Transverse colon (tissue), 4 donors: ENCODE measurements around the gene ARHGEF7. TPM values are rescaled to one million over a fixed set of nuclear protein-coding genes. Genes with fewer than 3 reads are reported as not detected.

Source experiments
- DNase-seq: peaks from one replicate; pipeline ENCODE4 v3.0.0-alpha.2; 2019
- H3K27ac ChIP-seq, 4 donors: fragments of 200-600 bp; sonication (generic); 2 replicates each; pipeline ENCODE4 v1.5.1; 2016 to 2018; ENCODE audit warnings: inconsistent platforms in 4 of 4
- H3K27me3 ChIP-seq: fragments of 200-600 bp; sonication (generic); 2 replicates; pipeline ENCODE4 v1.5.1; 2017; ENCODE audit warnings: inconsistent platforms
- H3K36me3 ChIP-seq, 4 donors: fragments of 200-600 bp; sonication (generic); 2 replicates each; pipeline ENCODE4 v1.5.1; 2017 to 2019; ENCODE audit warnings: inconsistent platforms in 4 of 4
- H3K4me1 ChIP-seq, 4 donors: fragments of 200-600 bp; sonication (generic); 2 replicates each; pipeline ENCODE4 v1.5.1; 2017 to 2020; ENCODE audit warnings: inconsistent platforms in 4 of 4
- H3K4me3 ChIP-seq, 4 donors: fragments of 200-600 bp; sonication (generic); 1 replicate in 1 of 4; 2 replicates in 3 of 4; pipeline versions ENCODE4 v1.5.1 to v1.6.1; 2017 to 2019; ENCODE audit warnings: inconsistent platforms in 4 of 4
- H3K9me3 ChIP-seq, 2 donors: fragments of 200-600 bp; sonication (generic); 2 replicates each; pipeline ENCODE4 v1.5.1; 2017 to 2019; ENCODE audit warnings: inconsistent platforms in 2 of 2
- EP300 ChIP-seq: sonication (generic); formaldehyde crosslinking; IDR thresholded peaks from one replicate; pipeline ENCODE4 v1.6.1; 2017; ENCODE audit warnings: antibody characterized with exemption, low read depth
- POLR2A ChIP-seq: fragments of 450-650 bp; IDR thresholded peaks from one replicate; pipeline ENCODE4 v1.6.1; 2016; ENCODE audit warnings: antibody characterized with exemption, mild to moderate bottlenecking, moderate library complexity
- POLR2AphosphoS5 ChIP-seq, 3 donors: sonication (generic); formaldehyde crosslinking; IDR thresholded peaks; one replicate each; pipeline ENCODE4 v1.6.1; 2016; ENCODE audit warnings: antibody characterized with exemption in 3 of 3
- WGBS, 2 donors: methylation state at CpG; one replicate each; pipeline ENCODE4 v1.1.5; 2018; ENCODE audit warnings: low coverage in 1 of 2; 5-methylcytosine and 5-hydroxymethylcytosine counted together
- in situ Hi-C, 4 donors: fragments of 200-750 bp; cut with MboI; loops; one replicate each; pipeline versions ENCODE4 v1.15.0 to v1.15.1; 2017; ENCODE audit warnings: low sequenced_read_pairs in 3 of 4, low pct_ligation_motif_present in 1 of 4, low pct_unique_long_range_greater_than_20kb in 1 of 4
- intact Hi-C: fragments of 100-400 bp; cut with DNase I; formaldehyde crosslinking; loops from one replicate; pipeline ENCODE4 v1.15.1; 2023; ENCODE audit warnings: low total_unique reads
- total RNA-seq, 4 donors: library from RNA; depleted of rRNA; stranded (reverse); fragments of >200 nt; gene quantifications; one replicate each; pipeline ENCODE4 v1.1.0, GENCODE V29; 2016
- TF ChIP-seq, protein P1 (sequence below), 5 experiments: fragments of 200-600 bp in 3 of 5; fragments of 450-650 bp in 2 of 5; sonication (generic) in 3 of 5; IDR thresholded peaks; 1 replicate in 2 of 5; 2 replicates in 3 of 5; pipeline ENCODE4 v1.5.1; 2016 to 2017; ENCODE audit warnings: antibody characterized with exemption in 5 of 5, inconsistent platforms in 3 of 5, mild to moderate bottlenecking in 2 of 5, moderate library complexity in 1 of 5

ARHGEF7 gene
- total RNA-seq, 4 donors from 2014 or later: 62.3 to 104 (median 75.6) TPM

DNA sequence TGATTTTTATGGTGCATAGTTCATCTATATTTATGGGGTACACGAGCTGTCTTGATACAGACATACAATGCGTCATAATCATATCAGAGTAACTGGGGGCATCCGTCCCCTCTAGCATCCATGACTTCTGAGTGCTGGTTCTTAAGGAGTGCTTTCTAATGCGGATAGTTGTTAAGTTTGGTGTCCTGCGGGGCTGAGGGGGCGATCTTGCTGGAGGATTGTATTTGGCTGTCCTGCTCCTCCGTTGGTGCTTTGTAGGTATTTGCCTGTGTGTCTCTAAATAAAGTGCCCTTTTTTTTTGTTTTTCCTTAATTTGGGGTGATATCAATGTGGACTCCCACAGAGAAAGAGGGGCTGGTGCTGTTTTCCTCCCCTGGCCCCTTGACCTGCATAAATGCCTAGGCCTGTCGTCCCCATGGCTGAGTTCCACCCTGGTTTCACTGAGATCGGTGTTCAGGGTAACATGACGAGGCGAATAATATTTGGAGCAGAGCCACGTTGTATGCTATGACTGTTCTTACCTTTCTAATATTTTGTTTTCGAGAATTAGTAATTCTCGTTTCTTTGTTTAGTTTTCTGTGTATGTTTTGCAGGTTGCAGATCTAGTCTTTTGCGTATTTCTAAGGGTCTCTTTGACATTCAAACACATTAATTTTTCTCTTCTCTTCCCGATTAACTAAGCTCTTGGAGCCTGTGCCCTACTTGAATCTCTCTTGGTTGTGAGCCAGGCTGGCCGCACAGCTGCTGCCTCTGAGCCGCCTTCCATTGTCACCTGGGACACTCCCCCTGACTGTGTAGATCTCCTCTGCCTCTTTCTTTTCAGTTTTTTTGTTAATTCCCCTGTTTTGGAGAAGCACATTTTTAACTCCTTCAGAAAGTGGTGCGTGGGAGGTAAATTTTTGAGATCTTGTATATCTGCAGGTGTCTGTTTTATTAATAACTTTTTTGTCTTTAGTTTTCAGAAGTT, 100.3 kb downstream of the ARHGEF7 start:
- H3K27me3 ChIP-seq: no peaks in the 10 kb centered on the region
- H3K4me1 ChIP-seq: peaks cover 0 to 37% (median 4%) of the 10 kb centered on the region in 4 donors
- H3K27ac ChIP-seq: no peak overlapping the region
- intact Hi-C loops: loop anchor here (10.0 kb wide), 1 partner anchor 61 kb away; no protein-coding TSS in a partner anchor
- in situ Hi-C loops: loop anchor here in 1 of 4 donors (25.0 kb wide), 1 partner anchor 303 kb away; the partner anchor contains the start of gene ANKRD10
- no peak for TF ChIP-seq POLR2AphosphoS5 (IDR thresholded peaks at IDR 0.05)
- TF ChIP-seq EP300: no peak
- TF ChIP-seq, protein P1, sequence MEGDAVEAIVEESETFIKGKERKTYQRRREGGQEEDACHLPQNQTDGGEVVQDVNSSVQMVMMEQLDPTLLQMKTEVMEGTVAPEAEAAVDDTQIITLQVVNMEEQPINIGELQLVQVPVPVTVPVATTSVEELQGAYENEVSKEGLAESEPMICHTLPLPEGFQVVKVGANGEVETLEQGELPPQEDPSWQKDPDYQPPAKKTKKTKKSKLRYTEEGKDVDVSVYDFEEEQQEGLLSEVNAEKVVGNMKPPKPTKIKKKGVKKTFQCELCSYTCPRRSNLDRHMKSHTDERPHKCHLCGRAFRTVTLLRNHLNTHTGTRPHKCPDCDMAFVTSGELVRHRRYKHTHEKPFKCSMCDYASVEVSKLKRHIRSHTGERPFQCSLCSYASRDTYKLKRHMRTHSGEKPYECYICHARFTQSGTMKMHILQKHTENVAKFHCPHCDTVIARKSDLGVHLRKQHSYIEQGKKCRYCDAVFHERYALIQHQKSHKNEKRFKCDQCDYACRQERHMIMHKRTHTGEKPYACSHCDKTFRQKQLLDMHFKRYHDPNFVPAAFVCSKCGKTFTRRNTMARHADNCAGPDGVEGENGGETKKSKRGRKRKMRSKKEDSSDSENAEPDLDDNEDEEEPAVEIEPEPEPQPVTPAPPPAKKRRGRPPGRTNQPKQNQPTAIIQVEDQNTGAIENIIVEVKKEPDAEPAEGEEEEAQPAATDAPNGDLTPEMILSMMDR (IDR thresholded peaks at IDR 0.05): no peak
- no peak for TF ChIP-seq POLR2A
- 83 to 86% methylated on average over 14 to 19 of the region's 19 CpGs for WGBS, 2 donors
- no peak for DNase-seq
- H3K4me3 ChIP-seq: no peak overlapping the region
- H3K9me3 ChIP-seq: no peaks in the 10 kb centered on the region
- no peaks in the 10 kb centered on the region for H3K36me3 ChIP-seq

DNA sequence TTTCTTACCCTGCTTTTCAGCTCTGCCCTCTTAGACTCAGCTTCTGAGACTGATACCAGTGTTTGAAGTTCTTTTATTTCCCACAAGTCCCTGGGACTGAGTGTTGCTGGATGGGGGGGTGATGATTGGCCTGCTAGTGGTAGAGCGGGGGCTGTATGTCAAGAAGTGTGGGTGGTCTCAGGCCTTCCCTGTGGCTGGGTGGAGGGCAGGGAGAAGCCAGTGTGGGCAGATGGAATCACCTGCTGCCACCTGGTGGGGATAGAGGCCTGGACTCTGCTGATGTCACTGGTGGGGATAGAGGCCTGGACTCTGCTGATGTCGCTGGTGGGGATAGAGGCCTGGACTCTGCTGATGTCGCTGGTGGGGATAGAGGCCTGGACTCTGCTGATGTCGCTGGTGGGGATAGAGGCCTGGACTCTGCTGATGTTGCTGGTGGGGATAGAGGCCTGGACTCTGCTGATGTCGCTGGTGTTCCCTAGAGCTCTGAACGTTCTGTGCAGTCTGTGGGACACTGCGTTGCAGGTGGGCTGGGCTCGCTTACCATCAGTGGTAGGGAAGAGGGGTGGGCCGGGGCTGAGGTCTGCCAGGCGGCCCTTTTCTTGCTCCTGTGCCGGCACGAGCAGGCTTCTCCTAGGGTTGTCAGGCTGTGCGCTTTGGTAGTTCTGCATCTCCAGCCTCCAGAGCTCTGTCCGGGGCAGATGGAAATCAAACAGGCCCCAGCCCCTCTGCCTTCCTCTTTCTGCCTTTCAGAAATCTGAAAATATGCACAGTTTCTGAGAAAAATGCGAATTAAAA, 101.3 kb downstream of the ARHGEF7 start:
- Histone ChIP-seq H3K36me3 (no peaks in the 10 kb centered on the region), H3K4me3 (no peak overlapping the region), H3K27ac (no peak overlapping the region), H3K4me1 (peaks cover 0 to 29% (median 4%) of the 10 kb centered on the region in 4 donors), H3K27me3 (no peaks in the 10 kb centered on the region), H3K9me3 (no peaks in the 10 kb centered on the region)
- WGBS, 2 donors: 82% methylated on average over 3 to 15 of the region's 15 CpGs
- in situ Hi-C loops (loop anchor here in 1 of 4 donors (25.0 kb wide), 1 partner anchor 304 kb away; the partner anchor contains the start of gene ANKRD10), intact Hi-C loops (loop anchor here (10.0 kb wide), 1 partner anchor 62 kb away; no protein-coding TSS in a partner anchor)
- no peak for TF ChIP-seq POLR2AphosphoS5 (IDR thresholded peaks at IDR 0.05)
- TF ChIP-seq, protein P1 (IDR thresholded peaks at IDR 0.05): peak in 4 of 5 experiments; percentile 28 to 36 (median 33)
- no peak for TF ChIP-seq POLR2A
- no peak for TF ChIP-seq EP300
- DNase-seq: peak; percentile 38

DNA sequence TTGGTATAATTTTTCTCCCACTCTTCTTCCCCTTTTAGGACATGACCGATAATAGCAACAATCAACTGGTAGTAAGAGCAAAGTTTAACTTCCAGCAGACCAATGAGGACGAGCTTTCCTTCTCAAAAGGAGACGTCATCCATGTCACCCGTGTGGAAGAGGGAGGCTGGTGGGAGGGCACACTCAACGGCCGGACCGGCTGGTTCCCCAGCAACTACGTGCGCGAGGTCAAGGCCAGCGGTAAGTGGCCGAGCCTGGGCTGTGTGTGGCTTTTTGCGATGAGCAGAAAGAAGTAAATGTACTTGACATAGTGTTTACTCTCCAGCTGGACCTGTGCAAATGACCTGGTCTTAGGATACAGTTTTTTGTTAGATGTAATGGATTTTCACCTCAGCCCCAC, 102.5 kb downstream of the ARHGEF7 start:
- no peak for DNase-seq
- whole genome bisulfite sequencing, 2 donors: 69 to 86% methylated on average over 2 to 13 of the region's 13 CpGs

More for the DNA sequence above, 102.5 kb downstream of the ARHGEF7 start:
- no peaks in the 10 kb centered on the region for H3K9me3 ChIP-seq
- TF ChIP-seq POLR2A: no peak
- TF ChIP-seq EP300: no peak
- TF ChIP-seq, protein P1 (IDR thresholded peaks at IDR 0.05): no peak
- no peak for TF ChIP-seq POLR2AphosphoS5 (IDR thresholded peaks at IDR 0.05)
- H3K27me3 ChIP-seq: no peaks in the 10 kb centered on the region
- peaks cover 0 to 19% (median 4%) of the 10 kb centered on the region in 4 donors for H3K4me1 ChIP-seq
- no peak overlapping the region for H3K27ac ChIP-seq
- H3K4me3 ChIP-seq: no peak overlapping the region
- in situ Hi-C loops (loop anchor here in 1 of 4 donors (25.0 kb wide), 1 partner anchor 305 kb away; the partner anchor contains the start of gene ANKRD10), intact Hi-C loops (loop anchor here (10.0 kb wide), 1 partner anchor 63 kb away; no protein-coding TSS in a partner anchor)
- H3K36me3 ChIP-seq: no peaks in the 10 kb centered on the region
